ENCODE data around the gene ADH1B.
"Not testable (repeated sequence)": the region's sequence is repeated elsewhere in the genome, so short reads cannot be mapped to it uniquely, and the experiment has no call there.

Gene ADH1B

DNA sequence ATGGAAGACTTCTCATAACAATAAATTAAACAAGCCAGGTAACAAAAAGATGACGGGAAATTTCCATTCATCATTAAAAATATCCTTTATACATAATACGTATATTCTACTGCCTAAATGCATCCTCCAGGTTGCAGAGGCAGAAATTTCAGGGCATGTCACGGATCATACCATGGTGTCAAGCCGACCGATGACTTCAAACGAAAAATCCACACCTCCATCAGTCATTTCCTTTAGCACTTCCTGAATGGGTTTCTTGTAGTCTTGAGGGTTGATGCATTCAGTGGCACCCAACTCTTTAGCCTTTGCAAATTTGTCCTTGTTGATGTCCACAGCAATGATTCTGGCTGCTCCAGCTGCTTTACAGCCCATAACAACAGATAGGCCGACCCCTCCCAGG is 21.4 kb upstream of the ADH1B start:
- H3K36me3 ChIP-seq (replicated peaks); H3K4me1 ChIP-seq; H3K27me3 ChIP-seq (ENCODE audit: low read depth); H3K9me3 ChIP-seq; H3K4me3 ChIP-seq; DNase-seq (ENCODE audit: low spot score in 2 of 2); in situ Hi-C loops (cut with MboI; ENCODE audit: low sequenced_read_pairs): not testable (repeated sequence)

GRCh38 chr4:99341426-99341825 is 20.2 kb upstream of the ADH1B start:
- H3K36me3 ChIP-seq (replicated peaks), result no peaks in the 10 kb centered on the region
- DNase-seq (ENCODE audit: low spot score in 2 of 2), result no peak
- no peaks in the 10 kb centered on the region; the same call in 1 of the 2 replicates for H3K27me3 ChIP-seq (ENCODE audit: low read depth)
- no peak overlapping the region for H3K4me3 ChIP-seq
- in situ Hi-C loops (cut with MboI; ENCODE audit: low sequenced_read_pairs), result no loop called here
- no peaks in the 10 kb centered on the region for H3K4me1 ChIP-seq
- H3K9me3 ChIP-seq, result no peaks in the 10 kb centered on the region

- in situ Hi-C loops (cut with MboI; ENCODE audit: low sequenced_read_pairs), result no loop called here
- H3K27me3 ChIP-seq (ENCODE audit: low read depth), result peaks cover 2% of the 10 kb centered on the region
- H3K4me1 ChIP-seq, result no peaks in the 10 kb centered on the region
- no peak overlapping the region for H3K4me3 ChIP-seq
- DNase-seq (ENCODE audit: low spot score in 2 of 2), result no peak
- H3K36me3 ChIP-seq (replicated peaks), result no peaks in the 10 kb centered on the region
- H3K9me3 ChIP-seq, result no peaks in the 10 kb centered on the region
Measured at GRCh38 chr4:99339172-99339571, 18.0 kb upstream of the ADH1B start.

DNA sequence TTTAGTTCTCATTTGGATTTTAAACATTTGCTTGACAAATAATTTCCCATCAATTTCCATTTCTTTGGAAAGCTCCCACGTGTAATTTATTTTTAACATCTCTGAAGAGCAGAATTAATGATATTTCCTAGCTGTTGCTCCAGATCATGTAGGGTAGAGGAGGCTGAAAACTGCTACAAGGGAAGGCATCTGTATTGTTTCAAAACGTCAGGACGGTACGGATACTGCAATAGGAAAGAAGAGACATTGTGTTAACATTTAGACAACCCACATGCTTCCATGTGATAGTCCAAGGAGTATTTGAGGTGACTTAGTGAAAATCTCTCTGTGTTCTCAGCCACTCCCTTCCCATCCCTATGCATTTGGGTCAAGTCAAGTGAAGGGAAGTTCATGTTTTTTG is 15.4 kb upstream of the ADH1B start:
- in situ Hi-C loops (cut with MboI; ENCODE audit: low sequenced_read_pairs), result no loop called here

GRCh38 chr4:99334880-99335279 is 13.7 kb upstream of the ADH1B start:
- Histone ChIP-seq H3K27me3 (ENCODE audit: low read depth) (peaks cover 6% of the 10 kb centered on the region; the same call in 1 of the 2 replicates), H3K9me3 (no peaks in the 10 kb centered on the region), H3K4me3 (no peak overlapping the region), H3K4me1 (no peaks in the 10 kb centered on the region), H3K36me3 (replicated peaks) (no peaks in the 10 kb centered on the region)
- no peak for DNase-seq (ENCODE audit: low spot score in 2 of 2)
- in situ Hi-C loops (cut with MboI; ENCODE audit: low sequenced_read_pairs), result no loop called here

More for the DNA sequence above, 15.4 kb upstream of the ADH1B start:
- H3K9me3 ChIP-seq, result no peaks in the 10 kb centered on the region
- no peak for DNase-seq (ENCODE audit: low spot score in 2 of 2)
- H3K27me3 ChIP-seq (ENCODE audit: low read depth), result peaks cover 6% of the 10 kb centered on the region; the same call in 1 of the 2 replicates
- H3K4me3 ChIP-seq, result no peak overlapping the region
- H3K36me3 ChIP-seq (replicated peaks), result no peaks in the 10 kb centered on the region
- no peaks in the 10 kb centered on the region for H3K4me1 ChIP-seq

DNA sequence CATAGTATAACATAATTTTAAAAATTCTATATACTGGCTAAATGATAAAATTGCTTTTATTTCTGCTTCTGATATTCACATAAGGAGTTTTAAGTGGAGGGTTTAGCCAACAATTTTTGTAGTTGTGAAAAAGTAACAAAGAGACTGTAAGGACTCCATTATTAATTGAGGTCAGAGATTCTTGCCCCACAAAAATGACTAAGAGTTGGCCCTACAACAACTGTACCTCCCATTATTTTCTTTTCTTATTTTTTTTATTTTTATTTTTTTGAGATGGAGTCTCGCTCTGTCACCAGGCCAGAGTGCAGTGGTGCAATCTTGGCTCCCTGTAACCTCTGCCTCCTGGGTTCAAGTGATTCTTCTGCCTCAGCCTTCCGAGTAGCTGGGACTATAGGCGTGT is 9.4 kb upstream of the ADH1B start:
- DNase-seq (ENCODE audit: low spot score in 2 of 2), result no peak
- no peak overlapping the region for H3K4me3 ChIP-seq
- peaks cover 6% of the 10 kb centered on the region; the same call in 1 of the 2 replicates for H3K27me3 ChIP-seq (ENCODE audit: low read depth)
- H3K4me1 ChIP-seq, result no peaks in the 10 kb centered on the region
- no peaks in the 10 kb centered on the region for H3K36me3 ChIP-seq (replicated peaks)
- no peaks in the 10 kb centered on the region for H3K9me3 ChIP-seq
- in situ Hi-C loops (cut with MboI; ENCODE audit: low sequenced_read_pairs), result no loop called here

GRCh38 chr4:99329876-99330275 is 8.7 kb upstream of the ADH1B start:
- Histone ChIP-seq H3K4me3 (no peak overlapping the region), H3K9me3 (no peaks in the 10 kb centered on the region), H3K36me3 (replicated peaks) (no peaks in the 10 kb centered on the region), H3K4me1 (no peaks in the 10 kb centered on the region), H3K27me3 (ENCODE audit: low read depth) (peaks cover 6% of the 10 kb centered on the region; the same call in 1 of the 2 replicates)
- DNase-seq (ENCODE audit: low spot score in 2 of 2), result no peak
- in situ Hi-C loops (cut with MboI; ENCODE audit: low sequenced_read_pairs), result no loop called here

GRCh38 chr4:99324979-99325378 is 3.8 kb upstream of the ADH1B start:
- no peak for DNase-seq (ENCODE audit: low spot score in 2 of 2)
- Histone ChIP-seq H3K4me1 (no peaks in the 10 kb centered on the region), H3K9me3 (no peaks in the 10 kb centered on the region), H3K4me3 (no peak overlapping the region), H3K36me3 (replicated peaks) (no peaks in the 10 kb centered on the region), H3K27me3 (ENCODE audit: low read depth) (no peaks in the 10 kb centered on the region)
- in situ Hi-C loops (cut with MboI; ENCODE audit: low sequenced_read_pairs), result no loop called here

GRCh38 chr4:99324361-99324760 is 3.2 kb upstream of the ADH1B start:
- Histone ChIP-seq H3K4me3 (no peak overlapping the region), H3K27me3 (ENCODE audit: low read depth) (no peaks in the 10 kb centered on the region), H3K36me3 (replicated peaks) (no peaks in the 10 kb centered on the region), H3K9me3 (no peaks in the 10 kb centered on the region), H3K4me1 (no peaks in the 10 kb centered on the region)
- no peak for DNase-seq (ENCODE audit: low spot score in 2 of 2)
- in situ Hi-C loops (cut with MboI; ENCODE audit: low sequenced_read_pairs), result no loop called here

DNA sequence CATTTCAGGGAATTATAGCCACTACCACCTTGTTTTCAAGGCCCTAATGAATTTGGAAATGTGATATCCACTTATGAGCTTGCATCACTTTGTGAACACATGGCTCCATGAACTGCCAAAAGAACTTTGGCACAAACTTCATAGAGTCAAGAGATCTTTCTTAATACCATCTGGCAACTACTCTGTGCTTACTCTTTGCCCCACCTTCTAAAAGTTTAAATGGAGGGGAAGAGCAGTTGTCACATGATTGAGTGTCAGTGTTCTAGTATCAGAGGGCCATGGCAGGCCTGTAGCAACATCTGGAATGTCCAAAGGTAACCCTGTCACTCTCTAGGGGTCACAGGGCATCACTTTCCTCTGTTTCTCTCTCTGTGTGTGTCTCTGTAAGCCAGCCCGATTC is 2.6 kb upstream of the ADH1B start:
- H3K36me3 ChIP-seq (replicated peaks), result no peaks in the 10 kb centered on the region
- in situ Hi-C loops (cut with MboI; ENCODE audit: low sequenced_read_pairs), result no loop called here

GRCh38 chr4:99317811-99318210 is 3.4 kb downstream of the ADH1B start:
- H3K9me3 ChIP-seq; H3K27me3 ChIP-seq (ENCODE audit: low read depth); in situ Hi-C loops (cut with MboI; ENCODE audit: low sequenced_read_pairs): not testable (repeated sequence)

More for the DNA sequence above, 2.6 kb upstream of the ADH1B start:
- no peaks in the 10 kb centered on the region for H3K9me3 ChIP-seq
- H3K27me3 ChIP-seq (ENCODE audit: low read depth), result no peaks in the 10 kb centered on the region
- H3K4me3 ChIP-seq, result no peak overlapping the region
- DNase-seq (ENCODE audit: low spot score in 2 of 2), result no peak
- no peaks in the 10 kb centered on the region for H3K4me1 ChIP-seq

GRCh38 chr4:99317354-99317753 is 3.8 kb downstream of the ADH1B start:
- Histone ChIP-seq H3K9me3 (no peaks in the 10 kb centered on the region), H3K4me1 (no peaks in the 10 kb centered on the region), H3K27me3 (ENCODE audit: low read depth) (no peaks in the 10 kb centered on the region), H3K4me3 (no peak overlapping the region), H3K36me3 (replicated peaks) (no peaks in the 10 kb centered on the region)
- in situ Hi-C loops (cut with MboI; ENCODE audit: low sequenced_read_pairs), result no loop called here
- DNase-seq (ENCODE audit: low spot score in 2 of 2), result no peak

More at GRCh38 chr4:99317811-99318210, 3.4 kb downstream of the ADH1B start:
- H3K4me3 ChIP-seq; DNase-seq (ENCODE audit: low spot score in 2 of 2); H3K4me1 ChIP-seq; H3K36me3 ChIP-seq (replicated peaks): not testable (repeated sequence)

- Histone ChIP-seq H3K27me3 (ENCODE audit: low read depth) (0 out of 2 replicates have a peak, but pooled peaks cover 2% of the 10 kb centered on the region), H3K36me3 (replicated peaks) (no peaks in the 10 kb centered on the region), H3K4me3 (no peak overlapping the region), H3K9me3 (no peaks in the 10 kb centered on the region), H3K4me1 (no peaks in the 10 kb centered on the region)
- DNase-seq (ENCODE audit: low spot score in 2 of 2), result no peak
- in situ Hi-C loops (cut with MboI; ENCODE audit: low sequenced_read_pairs), result no loop called here
Measured at GRCh38 chr4:99315839-99316238, 5.4 kb downstream of the ADH1B start.

- Histone ChIP-seq H3K27me3 (ENCODE audit: low read depth) (peaks cover 4% of the 10 kb centered on the region; the same call in 1 of the 2 replicates), H3K36me3 (replicated peaks) (no peaks in the 10 kb centered on the region), H3K9me3 (no peaks in the 10 kb centered on the region), H3K4me3 (no peak overlapping the region), H3K4me1 (no peaks in the 10 kb centered on the region)
- no peak for DNase-seq (ENCODE audit: low spot score in 2 of 2)
- in situ Hi-C loops (cut with MboI; ENCODE audit: low sequenced_read_pairs), result no loop called here
Measured at GRCh38 chr4:99314211-99314610, 7.0 kb downstream of the ADH1B start.

- Histone ChIP-seq H3K9me3 (no peaks in the 10 kb centered on the region), H3K4me3 (no peak overlapping the region), H3K36me3 (replicated peaks) (no peaks in the 10 kb centered on the region), H3K4me1 (peaks cover 4% of the 10 kb centered on the region; the same call in 1 of the 2 replicates), H3K27me3 (ENCODE audit: low read depth) (peaks cover 4% of the 10 kb centered on the region; the same call in 1 of the 2 replicates)
- in situ Hi-C loops (cut with MboI; ENCODE audit: low sequenced_read_pairs), result no loop called here
- DNase-seq (ENCODE audit: low spot score in 2 of 2), result no peak
Measured at GRCh38 chr4:99310389-99310788, 10.8 kb downstream of the ADH1B start.
